GM12878 (cell line): Measurements from ENCODE around the gene TXLNB.

Experiments used
- BACH1 ChIP-seq: fragments of 450-650 bp; IDR thresholded peaks from 2 replicates; pipeline ENCODE4 v1.6.1; 2017; ENCODE audit warnings: mild to moderate bottlenecking, borderline replicate concordance
- CTCF ChIP-seq, 3 experiments: IDR thresholded peaks in 2 of 3; conservative IDR thresholded peaks in 1 of 3; 2 replicates each; pipeline ENCODE4 v1.5.1; 2011; ENCODE audit warnings: low read depth in 3 of 3, low read length in 3 of 3, mild to moderate bottlenecking in 3 of 3, control low read depth in 2 of 3, moderate library complexity in 2 of 3, inconsistent platforms in 1 of 3, mixed read lengths in 1 of 3; ENCODE audit not compliant: control insufficient read depth in 2 of 3, insufficient read depth in 1 of 3; ENCODE audit errors: extremely low read depth in 1 of 3
- EP300 ChIP-seq, 2 experiments: fragments of 150-350 bp in 1 of 2; IDR thresholded peaks; 2 replicates each; pipeline ENCODE4 v1.6.1; 2011 to 2012; ENCODE audit warnings: low read depth in 2 of 2, low read length in 2 of 2, borderline replicate concordance in 1 of 2, improper control_type of control experiment in 1 of 2, inconsistent platforms in 1 of 2; ENCODE audit not compliant: control insufficient read depth in 1 of 2
- ETV6 ChIP-seq, 2 experiments: fragments of 450-650 bp in 1 of 2; IDR thresholded peaks in 1 of 2; conservative IDR thresholded peaks in 1 of 2; 2 replicates each; pipeline ENCODE4 v1.6.1; 2014; ENCODE audit warnings: antibody characterized with exemption in 1 of 2, borderline replicate concordance in 1 of 2, low read depth in 1 of 2, mild to moderate bottlenecking in 1 of 2, moderate library complexity in 1 of 2
- EZH2 ChIP-seq: IDR thresholded peaks from 2 replicates; pipeline ENCODE4 v1.6.1; 2012; ENCODE audit warnings: low read depth, mild to moderate bottlenecking, control low read depth, inconsistent platforms, low read length, borderline replicate concordance; ENCODE audit not compliant: control insufficient read depth
- JUND ChIP-seq: IDR thresholded peaks from 2 replicates; pipeline ENCODE4 v1.6.1; 2012; ENCODE audit warnings: low read depth, mild to moderate bottlenecking, low read length, improper control_type of control experiment, moderate library complexity
- PAX8 ChIP-seq: fragments of 450-650 bp; IDR thresholded peaks from 2 replicates; pipeline ENCODE4 v1.6.1; 2017; ENCODE audit warnings: mild to moderate bottlenecking, moderate library complexity
- SP1 ChIP-seq: IDR thresholded peaks from one replicate; pipeline ENCODE4 v1.6.1; 2011; ENCODE audit warnings: low read depth, low read length

- TF ChIP-seq BACH1, result no peak
- TF ChIP-seq ETV6 (conservative IDR thresholded peaks at IDR 0.05 in 1 of 2, IDR thresholded peaks at IDR 0.05 in 1 of 2; ENCODE audit: borderline replicate concordance in 1 of 2, low read depth in 1 of 2), result no peak
- TF ChIP-seq EP300 (IDR thresholded peaks at IDR 0.05; ENCODE audit: borderline replicate concordance in 1 of 2, control insufficient read depth in 1 of 2, low read depth in 2 of 2, low read length in 2 of 2), result no peak
- no peak for TF ChIP-seq JUND
- no peak for TF ChIP-seq CTCF (IDR thresholded peaks at IDR 0.05 in 2 of 3, conservative IDR thresholded peaks at IDR 0.05 in 1 of 3; ENCODE audit: control insufficient read depth in 2 of 3, extremely low read depth in 1 of 3, insufficient read depth in 1 of 3, low read depth in 3 of 3, low read length in 3 of 3)
- no peak for TF ChIP-seq PAX8
- TF ChIP-seq EZH2, result no peak
- no peak for TF ChIP-seq SP1
Observed at GRCh38 chr6:139335447-139336210, 43.8 kb upstream of the TXLNB start.
